IMR-90 (cell line): Measurements from ENCODE around the gene UBR1. TPM values are rescaled to one million over a fixed set of nuclear protein-coding genes. Genes with fewer than 3 reads are reported as not detected.

Source experiments
- ATAC-seq: fragments of 200-7000 bp; cut with Tn5 transposase; 2 replicates; pipeline ENCODE4 v1.9.1; 2020; ENCODE audit warnings: low read depth, mild to moderate bottlenecking, moderate library complexity
- BruUV-seq: library from RNA; stranded (reverse); fragments of 400-500 nt; replicated peaks from 2 replicates; lab custom pipeline; 2021; lab: Mats Ljungman, UMichigan
- CTCF ChIA-PET: fragments of 300-600 bp; formaldehyde crosslinking; extraction: SDS; loops from one replicate; lab custom pipeline; 2021; ENCODE audit warnings: antibody characterized with exemption; lab: Yijun Ruan, JAX
- POLR2A ChIA-PET: fragments of 300-600 bp; sonication (Branson Sonifier 250); formaldehyde crosslinking; loops from one replicate; lab custom pipeline; 2022; ENCODE audit warnings: antibody characterized with exemption; ENCODE audit not compliant: unreplicated experiment; lab: Charles Lee
- DNase-seq: peaks from one replicate; pipeline ENCODE4 v3.0.0; 2013
- H2AFZ ChIP-seq: replicated peaks from 2 replicates; pipeline ENCODE3; 2013; ENCODE audit warnings: low read length, mild to moderate bottlenecking; ENCODE audit not compliant: poor library complexity
- H2AK5ac ChIP-seq: 2 replicates; pipeline ENCODE4 v1.6.1; 2013; ENCODE audit warnings: low read depth, low read length, inconsistent platforms
- H2AK9ac ChIP-seq: replicated peaks from 2 replicates; pipeline ENCODE3; 2013; ENCODE audit warnings: mild to moderate bottlenecking, low read depth, low read length, moderate library complexity; ENCODE audit not compliant: poor library complexity
- H2BK120ac ChIP-seq: 2 replicates; pipeline ENCODE4 v1.6.1; 2013; ENCODE audit warnings: low read depth, low read length, inconsistent platforms
- H2BK15ac ChIP-seq: 3 replicates; pipeline ENCODE4 v1.6.1; 2013; ENCODE audit warnings: low read depth, low read length, inconsistent platforms
- H2BK20ac ChIP-seq: 2 replicates; pipeline ENCODE4 v1.6.1; 2013; ENCODE audit warnings: low read depth, mild to moderate bottlenecking, inconsistent platforms, low read length, moderate library complexity
- H2BK5ac ChIP-seq: 2 replicates; pipeline ENCODE4 v1.6.1; 2013; ENCODE audit warnings: mild to moderate bottlenecking, low read depth, low read length, inconsistent platforms; ENCODE audit not compliant: poor library complexity, severe bottlenecking
- H3K14ac ChIP-seq: replicated peaks from 2 replicates; pipeline ENCODE4 v1.6.1; 2013; ENCODE audit warnings: low read depth, low read length, inconsistent platforms
- H3K18ac ChIP-seq: 2 replicates; pipeline ENCODE4 v1.6.1; 2013; ENCODE audit warnings: low read depth, low read length, control low read depth
- H3K23ac ChIP-seq: 2 replicates; pipeline ENCODE4 v1.6.1; 2013; ENCODE audit warnings: low read depth, low read length, inconsistent platforms
- H3K27ac ChIP-seq: 2 replicates; pipeline ENCODE4 v1.5.1; 2013; ENCODE audit warnings: mild to moderate bottlenecking, control low read depth, low read length; ENCODE audit not compliant: insufficient read depth
- H3K27me3 ChIP-seq: 2 replicates; pipeline ENCODE4 v1.6.1; 2013; ENCODE audit warnings: low read length; ENCODE audit not compliant: control insufficient read depth, insufficient read depth
- H3K36me3 ChIP-seq: 2 replicates; pipeline ENCODE4 v1.6.1; 2013; ENCODE audit warnings: low read length, mixed read lengths; ENCODE audit not compliant: control insufficient read depth, insufficient read depth
- H3K4ac ChIP-seq: 2 replicates; pipeline ENCODE4 v1.6.1; 2013; ENCODE audit warnings: low read depth, low read length, inconsistent platforms
- H3K4me1 ChIP-seq: 2 replicates; pipeline ENCODE4 v1.6.1; 2013; ENCODE audit warnings: low read length, mixed read lengths; ENCODE audit not compliant: control insufficient read depth, insufficient read depth
- H3K4me2 ChIP-seq: 2 replicates; pipeline ENCODE4 v1.6.1; 2013; ENCODE audit warnings: low read depth, mild to moderate bottlenecking, control low read depth, low read length, moderate library complexity
- H3K4me3 ChIP-seq: 2 replicates; pipeline ENCODE4 v1.5.1; 2013; ENCODE audit warnings: low read depth, mild to moderate bottlenecking, control low read depth, low read length, moderate library complexity; ENCODE audit not compliant: insufficient read depth
- H3K56ac ChIP-seq: 2 replicates; pipeline ENCODE4 v1.6.1; 2013; ENCODE audit warnings: low read length, inconsistent platforms; ENCODE audit not compliant: insufficient read depth; ENCODE audit errors: extremely low read depth
- H3K79me1 ChIP-seq, 2 experiments: 2 replicates each; pipeline ENCODE4 v1.6.1; 2013; ENCODE audit warnings: low read length in 2 of 2, inconsistent platforms in 1 of 2, low read depth in 1 of 2
- H3K9ac ChIP-seq: 2 replicates; pipeline ENCODE4 v1.6.1; 2013; ENCODE audit warnings: low read depth, low read length, control low read depth
- H3K9me1 ChIP-seq: 2 replicates; pipeline ENCODE4 v1.6.1; 2013; ENCODE audit warnings: low read length, inconsistent platforms; ENCODE audit not compliant: insufficient read depth
- H3K9me3 ChIP-seq: 2 replicates; pipeline ENCODE4 v1.6.1; 2013; ENCODE audit warnings: low read length; ENCODE audit not compliant: control insufficient read depth, insufficient read depth
- H4K20me1 ChIP-seq: 2 replicates; pipeline ENCODE4 v1.6.1; 2013; ENCODE audit warnings: low read length, inconsistent platforms; ENCODE audit not compliant: insufficient read depth
- H4K5ac ChIP-seq: 2 replicates; pipeline ENCODE4 v1.6.1; 2013; ENCODE audit warnings: mild to moderate bottlenecking, low read depth, low read length, control low read depth
- H4K8ac ChIP-seq, 2 experiments: 2 replicates each; pipeline ENCODE4 v1.6.1; 2013; ENCODE audit warnings: low read depth in 2 of 2, low read length in 2 of 2, control low read depth in 1 of 2, inconsistent platforms in 1 of 2
- H4K91ac ChIP-seq: 2 replicates; pipeline ENCODE4 v1.6.1; 2013; ENCODE audit warnings: low read depth, low read length, inconsistent platforms; ENCODE audit not compliant: insufficient read depth
- BHLHE40 ChIP-seq: fragments of 150-350 bp; IDR thresholded peaks from 2 replicates; pipeline ENCODE4 v1.6.1; 2016; ENCODE audit warnings: mild to moderate bottlenecking, low read depth, low read length
- CEBPB ChIP-seq: IDR thresholded peaks from 2 replicates; pipeline ENCODE4 v1.6.1; 2012; ENCODE audit warnings: low read depth, low read length, improper control_type of control experiment
- CHD1 ChIP-seq: IDR thresholded peaks from 2 replicates; pipeline ENCODE4 v1.6.1; 2012; ENCODE audit warnings: low read depth, low read length, improper control_type of control experiment
- CTCF ChIP-seq: conservative IDR thresholded peaks from 2 replicates; pipeline ENCODE4 v1.5.1; 2012; ENCODE audit warnings: mild to moderate bottlenecking, low read depth, low read length, improper control_type of control experiment
- ELK1 ChIP-seq: fragments of 150-350 bp; IDR thresholded peaks from 2 replicates; pipeline ENCODE4 v1.6.1; 2016; ENCODE audit warnings: low read depth, mild to moderate bottlenecking, low read length, moderate library complexity, borderline replicate concordance
- FOS ChIP-seq: fragments of 150-350 bp; IDR thresholded peaks from 2 replicates; pipeline ENCODE4 v1.6.1; 2016; ENCODE audit warnings: low read depth, low read length
- MAFK ChIP-seq: IDR thresholded peaks from 2 replicates; pipeline ENCODE4 v1.6.1; 2012; ENCODE audit warnings: low read depth, low read length, improper control_type of control experiment
- MAZ ChIP-seq: IDR thresholded peaks from 2 replicates; pipeline ENCODE4 v1.6.1; 2012; ENCODE audit warnings: low read depth, mild to moderate bottlenecking, low read length, improper control_type of control experiment, moderate library complexity, borderline replicate concordance
- NFE2L2 ChIP-seq: fragments of 150-350 bp; IDR thresholded peaks from 2 replicates; pipeline ENCODE4 v1.6.1; 2016; ENCODE audit warnings: low read depth, mild to moderate bottlenecking, low read length
- RAD21 ChIP-seq: IDR thresholded peaks from 2 replicates; pipeline ENCODE4 v1.6.1; 2012; ENCODE audit warnings: low read length, improper control_type of control experiment
- SMC3 ChIP-seq: fragments of 150-350 bp; IDR thresholded peaks from 2 replicates; pipeline ENCODE4 v1.6.1; 2016; ENCODE audit warnings: low read depth, mild to moderate bottlenecking, antibody characterized with exemption, low read length, moderate library complexity
- WGBS, 2 experiments: methylation state at CpG; one replicate each; pipeline versions ENCODE4 v1.1.5 to v1.1.7; 2013; ENCODE audit warnings: missing lambda C conversion rate in 2 of 2; ENCODE audit not compliant: insufficient read length in 1 of 2; ENCODE audit errors: extremely low coverage in 2 of 2; 5-methylcytosine and 5-hydroxymethylcytosine counted together
- dilution Hi-C: fragments of 300-500 bp; cut with HindIII; formaldehyde crosslinking; loops from one replicate; pipeline ENCODE4 v1.14.3; 2018; ENCODE audit warnings: low sequenced_read_pairs; ENCODE audit not compliant: unreplicated experiment
- in situ Hi-C: fragments of 300-500 bp; cut with MboI; formaldehyde crosslinking; loops from 3 replicates; pipeline ENCODE4 v1.14.3; 2019; ENCODE audit warnings: low sequenced_read_pairs, inconsistent platforms, mixed read lengths
- intact Hi-C: fragments of 100-400 bp; cut with micrococcal nuclease; formaldehyde crosslinking; loops from 2 replicates; pipeline ENCODE4 v1.10.0; 2022
- polyA plus RNA-seq, 3 experiments: library from polyadenylated mRNA; depleted of rRNA; stranded (reverse); fragments of >200 nt; gene quantifications; 2 replicates each; pipeline ENCODE4 v1.2.3, GENCODE V29; 2012; ENCODE audit warnings: low replicate concordance in 1 of 3
- total RNA-seq: library from RNA; depleted of rRNA; stranded (reverse); fragments of >200 nt; gene quantifications from 2 replicates; pipeline ENCODE4 v1.2.3, GENCODE V29; 2012

The UBR1 gene
- total and polyA plus RNA-seq, 2 of the 4 experiments (the other 2 are of a cell fraction), result 6.5 to 30.1 TPM

- DNase-seq, result no peak
- Histone ChIP-seq H4K91ac (no peak overlapping the region), H4K8ac (no peak overlapping the region), H2BK20ac (no peak overlapping the region), H2AK9ac (no peak overlapping the region), H3K18ac (no peak overlapping the region), H3K4me1 (no peaks in the 10 kb centered on the region), H3K4me2 (no peak overlapping the region), H3K9ac (no peak overlapping the region), H3K4ac (no peak overlapping the region), H3K23ac (no peak overlapping the region), H2BK5ac (no peak overlapping the region), H2AFZ (no peak overlapping the region), H4K5ac (no peak overlapping the region), H3K36me3 (peaks cover 31% of the 10 kb centered on the region), H3K9me1 (peaks cover 4% of the 10 kb centered on the region; the same call in 1 of the 2 replicates), H2BK15ac (no peak overlapping the region), H2AK5ac (no peak overlapping the region), H3K14ac (no peak overlapping the region), H3K27ac (no peak overlapping the region), H3K4me3 (no peak overlapping the region), H4K20me1 (no peaks in the 10 kb centered on the region), H2BK120ac (no peak overlapping the region), H3K79me1 (no peaks in the 10 kb centered on the region; a peak in 1 of 4 replicates), H3K56ac (no peak overlapping the region), H3K9me3 (no peaks in the 10 kb centered on the region), H3K27me3 (no peaks in the 10 kb centered on the region)
- no peak for ATAC-seq
- intact Hi-C loops (no loop called here), dilution Hi-C loops (no loop called here), in situ Hi-C loops (no loop called here)
- 87% methylated on average over 5 of the region's 5 CpGs; no CpG with 5 or more reads in 1 of the 2 experiments for WGBS, 2 experiments
- TF ChIP-seq NFE2L2 (no peak), ELK1 (no peak), CTCF (no peak), CEBPB (no peak), CHD1 (no peak), FOS (no peak), BHLHE40 (no peak), MAFK (no peak), SMC3 (no peak), RAD21 (no peak), MAZ (no peak)
- CTCF ChIA-PET, result no interaction called here
- no TSS peak for BruUV-seq
- POLR2A ChIA-PET, result no interaction called here
Measured at GRCh38 chr15:42964476-42964875, 141.4 kb downstream of the UBR1 start.
